Loucy (cell line): ENCODE measurements around the gene TET2.

Experiments used
- H2AFZ ChIP-seq: fragments of 200-600 bp; sonication (generic); 2 replicates; pipeline ENCODE4 v1.6.0; 2016; ENCODE audit warnings: antibody characterized with exemption, mild to moderate bottlenecking, low read length, moderate library complexity
- H3F3A ChIP-seq: fragments of 200-600 bp; 2 replicates; pipeline ENCODE4 v1.6.0; 2016; ENCODE audit warnings: antibody characterized with exemption, low read depth, mild to moderate bottlenecking
- H3K27me3 ChIP-seq: fragments of 200-600 bp; sonication (generic); 2 replicates; pipeline ENCODE4 v1.6.1; 2014; ENCODE audit warnings: low read length, mild to moderate bottlenecking; ENCODE audit not compliant: insufficient read depth, poor library complexity, severe bottlenecking
- H3K36me3 ChIP-seq: fragments of 200-600 bp; sonication (generic); 2 replicates; pipeline ENCODE4 v1.6.1; 2016; ENCODE audit warnings: low read length; ENCODE audit not compliant: insufficient read depth
- H3K4me1 ChIP-seq: fragments of 200-600 bp; sonication (generic); 2 replicates; pipeline ENCODE4 v1.5.1; 2014; ENCODE audit warnings: low read length, mild to moderate bottlenecking; ENCODE audit not compliant: insufficient read depth, poor library complexity, severe bottlenecking
- H3K4me2 ChIP-seq: fragments of 200-600 bp; sonication (generic); 2 replicates; pipeline ENCODE4 v1.6.0; 2014; ENCODE audit warnings: antibody characterized with exemption, low read length, low read depth, mild to moderate bottlenecking; ENCODE audit not compliant: poor library complexity, severe bottlenecking
- H3K4me3 ChIP-seq: fragments of 200-600 bp; sonication (generic); 2 replicates; pipeline ENCODE4 v1.5.1; 2014; ENCODE audit warnings: low read length, mild to moderate bottlenecking, mixed read lengths; ENCODE audit not compliant: poor library complexity, severe bottlenecking
- H3K79me2 ChIP-seq: fragments of 200-600 bp; sonication (generic); 2 replicates; pipeline ENCODE4 v1.6.1; 2014; ENCODE audit warnings: low read length; ENCODE audit not compliant: insufficient read depth
- H3K9ac ChIP-seq: fragments of 200-600 bp; sonication (generic); 2 replicates; pipeline ENCODE4 v1.6.0; 2014; ENCODE audit warnings: mild to moderate bottlenecking, low read depth, low read length, moderate library complexity; ENCODE audit not compliant: poor library complexity, severe bottlenecking
- H3K9me2 ChIP-seq: fragments of 200-600 bp; sonication (generic); replicated peaks from 2 replicates; pipeline ENCODE4 v1.6.1; 2016; ENCODE audit warnings: low read depth, low read length, mixed read lengths
- H3K9me3 ChIP-seq: fragments of 200-600 bp; sonication (generic); 2 replicates; pipeline ENCODE4 v1.6.1; 2014; ENCODE audit warnings: mild to moderate bottlenecking, antibody characterized with exemption, low read length, low read depth; ENCODE audit not compliant: insufficient read depth
- H4K20me1 ChIP-seq: fragments of 200-600 bp; sonication (generic); 2 replicates; pipeline ENCODE4 v1.6.0; 2014; ENCODE audit warnings: antibody characterized with exemption, low read length, mild to moderate bottlenecking; ENCODE audit not compliant: insufficient read depth, poor library complexity, severe bottlenecking
- CTCF ChIP-seq: fragments of 200-600 bp; sonication (generic); conservative IDR thresholded peaks from 2 replicates; pipeline ENCODE4 v1.5.1; 2014; ENCODE audit warnings: mild to moderate bottlenecking, antibody characterized with exemption, low read length
- EZH2phosphoT487 ChIP-seq: fragments of 200-600 bp; IDR thresholded peaks from 2 replicates; pipeline ENCODE4 v1.6.1; 2018; ENCODE audit warnings: antibody characterized with exemption, mild to moderate bottlenecking, moderate library complexity, borderline replicate concordance

Gene TET2

GRCh38 chr4:105208561-105208960 is 61.9 kb downstream of the TET2 start:
- H2AFZ ChIP-seq, result no peak overlapping the region
- H4K20me1 ChIP-seq, result no peaks in the 10 kb centered on the region
- H3K36me3 ChIP-seq, result no peaks in the 10 kb centered on the region
- H3K9me3 ChIP-seq, result no peaks in the 10 kb centered on the region
- no peaks in the 10 kb centered on the region for H3F3A ChIP-seq
- H3K4me1 ChIP-seq, result no peaks in the 10 kb centered on the region
- no peak for TF ChIP-seq EZH2phosphoT487
- TF ChIP-seq CTCF, result no peak
- H3K9me2 ChIP-seq, result no peaks in the 10 kb centered on the region
- H3K79me2 ChIP-seq, result no peaks in the 10 kb centered on the region
- no peak overlapping the region for H3K9ac ChIP-seq
- no peaks in the 10 kb centered on the region for H3K27me3 ChIP-seq
- H3K4me3 ChIP-seq, result no peak overlapping the region
- no peak overlapping the region for H3K4me2 ChIP-seq

DNA sequence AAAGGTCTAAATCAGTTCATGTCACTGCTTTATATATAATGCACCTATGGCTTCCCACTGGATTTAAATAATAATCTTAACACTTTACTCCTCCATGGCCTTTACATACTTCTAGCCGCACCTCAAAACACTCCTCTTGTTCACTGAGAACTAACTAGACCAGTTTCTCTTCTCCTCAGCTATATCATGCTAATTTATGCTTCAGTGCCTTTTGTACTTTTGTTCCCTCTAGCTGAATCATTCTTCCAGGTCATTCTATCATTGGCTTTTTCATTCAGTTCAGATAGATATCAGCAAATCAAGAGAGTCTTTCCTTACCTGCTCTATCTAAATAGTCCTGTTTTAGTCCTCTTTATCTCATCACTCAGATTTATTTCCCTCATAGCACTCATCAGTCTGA is 64.2 kb downstream of the TET2 start:
- Histone ChIP-seq H3K4me2 (no peak overlapping the region), H2AFZ (no peak overlapping the region), H3F3A (no peaks in the 10 kb centered on the region), H3K9me3 (no peaks in the 10 kb centered on the region), H3K79me2 (no peaks in the 10 kb centered on the region), H3K9me2 (no peaks in the 10 kb centered on the region), H3K4me1 (no peaks in the 10 kb centered on the region), H3K4me3 (no peak overlapping the region), H3K36me3 (no peaks in the 10 kb centered on the region), H3K27me3 (no peaks in the 10 kb centered on the region), H4K20me1 (no peaks in the 10 kb centered on the region), H3K9ac (no peak overlapping the region)
- no peak for TF ChIP-seq CTCF
- no peak for TF ChIP-seq EZH2phosphoT487

- Histone ChIP-seq H3K9me3 (no peaks in the 10 kb centered on the region), H3F3A (no peaks in the 10 kb centered on the region), H3K79me2 (no peaks in the 10 kb centered on the region), H3K4me2 (no peak overlapping the region), H3K4me1 (no peaks in the 10 kb centered on the region), H2AFZ (no peak overlapping the region), H3K27me3 (no peaks in the 10 kb centered on the region), H3K36me3 (no peaks in the 10 kb centered on the region), H3K9me2 (no peaks in the 10 kb centered on the region), H3K4me3 (no peak overlapping the region), H3K9ac (no peak overlapping the region), H4K20me1 (no peaks in the 10 kb centered on the region)
- no peak for TF ChIP-seq EZH2phosphoT487
- TF ChIP-seq CTCF, result no peak
These were observed 69.1 kb downstream of the TET2 start for GRCh38 chr4:105215609-105216313.
